Ishikawa (cell line): ENCODE results near the gene CAMK2D.

Source experiments
- CEBPB ChIP-seq: IDR thresholded peaks from 2 replicates; pipeline ENCODE4 v1.6.1; 2012
- CREB1 ChIP-seq: IDR thresholded peaks from 2 replicates; pipeline ENCODE4 v1.6.1; 2012; ENCODE audit warnings: low read depth
- EGR1 ChIP-seq: IDR thresholded peaks from 2 replicates; pipeline ENCODE4 v1.6.1; 2012
- EP300 ChIP-seq: IDR thresholded peaks from 2 replicates; pipeline ENCODE4 v1.6.1; 2012; ENCODE audit warnings: borderline replicate concordance
- FOXM1 ChIP-seq: IDR thresholded peaks from 2 replicates; pipeline ENCODE4 v1.6.1; 2012; ENCODE audit warnings: low read depth, borderline replicate concordance
- MAX ChIP-seq: IDR thresholded peaks from 2 replicates; pipeline ENCODE4 v1.6.1; 2012
- NFIC ChIP-seq: IDR thresholded peaks from 2 replicates; pipeline ENCODE4 v1.6.1; 2012
- RAD21 ChIP-seq: IDR thresholded peaks from 2 replicates; pipeline ENCODE4 v1.6.1; 2012; ENCODE audit warnings: low read depth
- TAF1 ChIP-seq: IDR thresholded peaks from 2 replicates; pipeline ENCODE4 v1.6.1; 2012; ENCODE audit warnings: low read depth, mild to moderate bottlenecking
- TCF12 ChIP-seq: IDR thresholded peaks from 2 replicates; pipeline ENCODE4 v1.6.1; 2012; ENCODE audit warnings: low read depth
- TEAD4 ChIP-seq: IDR thresholded peaks from 2 replicates; pipeline ENCODE4 v1.6.1; 2012
- USF1 ChIP-seq: IDR thresholded peaks from 2 replicates; pipeline ENCODE4 v1.6.1; 2012
- YY1 ChIP-seq: IDR thresholded peaks from 2 replicates; pipeline ENCODE4 v1.6.1; 2012; ENCODE audit warnings: low read depth
- ZBTB7A ChIP-seq: IDR thresholded peaks from 2 replicates; pipeline ENCODE4 v1.6.1; 2012; ENCODE audit warnings: low read depth
- TF ChIP-seq, protein P1 (sequence below): IDR thresholded peaks from 2 replicates; pipeline ENCODE4 v1.6.1; 2012; ENCODE audit warnings: low read depth, mild to moderate bottlenecking

The CAMK2D gene

DNA sequence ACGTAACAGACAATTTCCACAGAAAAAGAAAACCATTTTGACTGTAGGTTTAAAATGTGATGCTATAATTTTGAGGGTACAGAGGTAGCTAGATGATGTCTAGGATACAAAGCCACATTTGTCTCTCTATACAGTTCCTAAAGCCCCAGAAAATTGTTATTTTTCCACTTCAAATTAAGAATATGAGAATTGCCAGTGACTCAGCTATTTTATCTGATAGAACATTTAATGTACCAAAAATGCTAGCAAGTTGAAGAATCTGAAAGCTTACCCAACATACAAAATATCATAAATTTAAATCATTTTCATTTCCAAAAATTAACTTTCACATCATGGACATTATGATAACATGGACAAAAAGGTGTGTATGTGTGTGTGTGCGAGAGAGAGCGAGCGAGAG is 148.0 kb downstream of the CAMK2D start:
- TF ChIP-seq, protein P1, sequence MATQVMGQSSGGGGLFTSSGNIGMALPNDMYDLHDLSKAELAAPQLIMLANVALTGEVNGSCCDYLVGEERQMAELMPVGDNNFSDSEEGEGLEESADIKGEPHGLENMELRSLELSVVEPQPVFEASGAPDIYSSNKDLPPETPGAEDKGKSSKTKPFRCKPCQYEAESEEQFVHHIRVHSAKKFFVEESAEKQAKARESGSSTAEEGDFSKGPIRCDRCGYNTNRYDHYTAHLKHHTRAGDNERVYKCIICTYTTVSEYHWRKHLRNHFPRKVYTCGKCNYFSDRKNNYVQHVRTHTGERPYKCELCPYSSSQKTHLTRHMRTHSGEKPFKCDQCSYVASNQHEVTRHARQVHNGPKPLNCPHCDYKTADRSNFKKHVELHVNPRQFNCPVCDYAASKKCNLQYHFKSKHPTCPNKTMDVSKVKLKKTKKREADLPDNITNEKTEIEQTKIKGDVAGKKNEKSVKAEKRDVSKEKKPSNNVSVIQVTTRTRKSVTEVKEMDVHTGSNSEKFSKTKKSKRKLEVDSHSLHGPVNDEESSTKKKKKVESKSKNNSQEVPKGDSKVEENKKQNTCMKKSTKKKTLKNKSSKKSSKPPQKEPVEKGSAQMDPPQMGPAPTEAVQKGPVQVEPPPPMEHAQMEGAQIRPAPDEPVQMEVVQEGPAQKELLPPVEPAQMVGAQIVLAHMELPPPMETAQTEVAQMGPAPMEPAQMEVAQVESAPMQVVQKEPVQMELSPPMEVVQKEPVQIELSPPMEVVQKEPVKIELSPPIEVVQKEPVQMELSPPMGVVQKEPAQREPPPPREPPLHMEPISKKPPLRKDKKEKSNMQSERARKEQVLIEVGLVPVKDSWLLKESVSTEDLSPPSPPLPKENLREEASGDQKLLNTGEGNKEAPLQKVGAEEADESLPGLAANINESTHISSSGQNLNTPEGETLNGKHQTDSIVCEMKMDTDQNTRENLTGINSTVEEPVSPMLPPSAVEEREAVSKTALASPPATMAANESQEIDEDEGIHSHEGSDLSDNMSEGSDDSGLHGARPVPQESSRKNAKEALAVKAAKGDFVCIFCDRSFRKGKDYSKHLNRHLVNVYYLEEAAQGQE = no peak
- TF ChIP-seq USF1 = no peak
- no peak for TF ChIP-seq CREB1
- no peak for TF ChIP-seq NFIC
- TF ChIP-seq TCF12 = no peak
- no peak for TF ChIP-seq MAX
- no peak for TF ChIP-seq FOXM1
- TF ChIP-seq EP300 = no peak
- no peak for TF ChIP-seq YY1
- no peak for TF ChIP-seq CEBPB
- no peak for TF ChIP-seq TEAD4
- no peak for TF ChIP-seq ZBTB7A
- TF ChIP-seq TAF1 = no peak
- no peak for TF ChIP-seq RAD21
- TF ChIP-seq EGR1 = no peak

GRCh38 chr4:113610537-113610936 is 151.0 kb downstream of the CAMK2D start:
- TF ChIP-seq MAX (no peak), CEBPB (no peak), TAF1 (no peak), EGR1 (no peak), TEAD4 (no peak), USF1 (no peak)
- TF ChIP-seq, protein P1 = no peak

- TF ChIP-seq TCF12 (no peak), CREB1 (no peak), EP300 (no peak)
These were observed 153.5 kb downstream of the CAMK2D start for GRCh38 chr4:113607998-113608397.

GRCh38 chr4:113607147-113607720 is 154.3 kb downstream of the CAMK2D start:
- TF ChIP-seq USF1 (no peak), TEAD4 (no peak), CREB1 (no peak), TAF1 (no peak), CEBPB (no peak), MAX (no peak), YY1 (no peak), TCF12 (no peak), ZBTB7A (no peak), EP300 (no peak), RAD21 (no peak), FOXM1 (no peak), NFIC (no peak), EGR1 (no peak)
- TF ChIP-seq, protein P1 = no peak
